Activated T-cell treated with anti-CD3 and anti-CD28 coated beads, Interleukin-2, amount 50 U/mL, for 4 hours (primary cell): ENCODE data around the gene RTL10. TPM values are rescaled to one million over a fixed set of nuclear protein-coding genes. Genes with fewer than 3 reads are reported as not detected.

ENCODE experiments used
- ATAC-seq, 2 donors: fragments of 200-7000 bp; cut with Tn5 transposase; one replicate each; pipeline ENCODE4 v1.10.0; 2021
- DNase-seq: peaks from one replicate; pipeline ENCODE4 v3.0.0-alpha.2; 2020
- H3K27me3 Mint-ChIP-seq: one replicate; pipeline ENCODE4 v1.8.0; 2021; ENCODE audit warnings: low read depth, mixed read lengths
- H3K36me3 Mint-ChIP-seq: one replicate; pipeline ENCODE4 v1.8.0; 2022; ENCODE audit warnings: mixed read lengths; ENCODE audit not compliant: insufficient read depth
- H3K4me1 Mint-ChIP-seq: one replicate; pipeline ENCODE4 v1.8.0; 2021; ENCODE audit warnings: low read depth, mixed read lengths
- H3K4me3 Mint-ChIP-seq: one replicate; pipeline ENCODE4 v1.8.0; 2021; ENCODE audit warnings: mild to moderate bottlenecking, moderate library complexity, mixed read lengths
- H3K9me3 Mint-ChIP-seq: one replicate; pipeline ENCODE4 v1.8.0; 2021; ENCODE audit warnings: mixed read lengths
- total RNA-seq, 3 donors: library from RNA; stranded (reverse); gene quantifications; one replicate each; pipeline ENCODE4 v1.2.1, GENCODE V29; 2021

The RTL10 gene
- total RNA-seq, 3 donors from 2014 or later = 13.7 to 19.5 (median 14.5) TPM

- Mint-ChIP-seq H3K9me3 (no peaks in the 10 kb centered on the region), H3K4me1 (peaks cover 2% of the 10 kb centered on the region), H3K4me3 (no peak overlapping the region), H3K36me3 (peaks cover 3% of the 10 kb centered on the region), H3K27me3 (no peaks in the 10 kb centered on the region)
- ATAC-seq (no peak), DNase-seq (no peak)
Observed at GRCh38 chr22:19825904-19826618, 28.6 kb downstream of the RTL10 start.

- peaks cover 3% of the 10 kb centered on the region for H3K36me3 Mint-ChIP-seq
- ATAC-seq = no peak
- H3K27me3 Mint-ChIP-seq = no peaks in the 10 kb centered on the region
- no peak overlapping the region for H3K4me3 Mint-ChIP-seq
- no peak for DNase-seq
- no peaks in the 10 kb centered on the region for H3K9me3 Mint-ChIP-seq
- H3K4me1 Mint-ChIP-seq = peaks cover 2% of the 10 kb centered on the region
Observed at GRCh38 chr22:19824926-19825339, 29.7 kb downstream of the RTL10 start.

GRCh38 chr22:19824212-19824925 is 30.3 kb downstream of the RTL10 start:
- Mint-ChIP-seq H3K27me3 (no peaks in the 10 kb centered on the region), H3K4me1 (peaks cover 2% of the 10 kb centered on the region), H3K36me3 (peaks cover 3% of the 10 kb centered on the region), H3K9me3 (no peaks in the 10 kb centered on the region), H3K4me3 (no peak overlapping the region)
- no peak for ATAC-seq
- DNase-seq = no peak

GRCh38 chr22:19823902-19824211 is 30.8 kb downstream of the RTL10 start:
- Mint-ChIP-seq H3K27me3 (no peaks in the 10 kb centered on the region), H3K4me3 (no peak overlapping the region), H3K4me1 (peaks cover 2% of the 10 kb centered on the region), H3K9me3 (no peaks in the 10 kb centered on the region), H3K36me3 (peaks cover 3% of the 10 kb centered on the region)
- DNase-seq (no peak), ATAC-seq (no peak)

- Mint-ChIP-seq H3K27me3 (no peaks in the 10 kb centered on the region), H3K9me3 (no peaks in the 10 kb centered on the region), H3K36me3 (peaks cover 3% of the 10 kb centered on the region), H3K4me3 (no peak overlapping the region), H3K4me1 (peaks cover 2% of the 10 kb centered on the region)
- no peak for DNase-seq
- ATAC-seq = no peak
Observed at GRCh38 chr22:19823191-19823901, 31.3 kb downstream of the RTL10 start.

- Mint-ChIP-seq H3K9me3 (no peaks in the 10 kb centered on the region), H3K4me3 (no peak overlapping the region), H3K36me3 (peaks cover 3% of the 10 kb centered on the region), H3K27me3 (no peaks in the 10 kb centered on the region), H3K4me1 (peaks cover 2% of the 10 kb centered on the region)
- ATAC-seq (no peak), DNase-seq (no peak)
Observed at GRCh38 chr22:19822301-19823117, 32.2 kb downstream of the RTL10 start.

GRCh38 chr22:19821523-19822300 is 33.0 kb downstream of the RTL10 start:
- Mint-ChIP-seq H3K4me1 (peaks cover 2% of the 10 kb centered on the region), H3K4me3 (no peak overlapping the region), H3K27me3 (no peaks in the 10 kb centered on the region), H3K36me3 (peaks cover 3% of the 10 kb centered on the region), H3K9me3 (no peaks in the 10 kb centered on the region)
- ATAC-seq (no peak), DNase-seq (no peak)

GRCh38 chr22:19820880-19821522 is 33.7 kb downstream of the RTL10 start:
- ATAC-seq = no peak
- no peaks in the 10 kb centered on the region for H3K27me3 Mint-ChIP-seq
- H3K4me1 Mint-ChIP-seq = peaks cover 2% of the 10 kb centered on the region
- no peaks in the 10 kb centered on the region for H3K9me3 Mint-ChIP-seq
- H3K36me3 Mint-ChIP-seq = peaks cover 1% of the 10 kb centered on the region
- H3K4me3 Mint-ChIP-seq = no peak overlapping the region
- DNase-seq = no peak

GRCh38 chr22:19819911-19820879 is 34.5 kb downstream of the RTL10 start:
- ATAC-seq (no peak), DNase-seq (no peak)
- Mint-ChIP-seq H3K27me3 (no peaks in the 10 kb centered on the region), H3K4me1 (peaks cover 2% of the 10 kb centered on the region), H3K9me3 (no peaks in the 10 kb centered on the region), H3K36me3 (peaks cover 2% of the 10 kb centered on the region), H3K4me3 (no peak overlapping the region)

GRCh38 chr22:19819208-19819910 is 35.3 kb downstream of the RTL10 start:
- no peak for ATAC-seq
- DNase-seq = no peak
- Mint-ChIP-seq H3K4me1 (peaks cover 2% of the 10 kb centered on the region), H3K27me3 (no peaks in the 10 kb centered on the region), H3K4me3 (no peak overlapping the region), H3K9me3 (no peaks in the 10 kb centered on the region), H3K36me3 (peaks cover 4% of the 10 kb centered on the region)

- Mint-ChIP-seq H3K27me3 (no peaks in the 10 kb centered on the region), H3K36me3 (peaks cover 6% of the 10 kb centered on the region), H3K4me1 (peaks cover under 1% of the 10 kb centered on the region), H3K9me3 (no peaks in the 10 kb centered on the region), H3K4me3 (no peak overlapping the region)
- DNase-seq = no peak
- ATAC-seq = no peak
Observed at GRCh38 chr22:19818324-19819207, 36.1 kb downstream of the RTL10 start.
